Measurements from ENCODE around the gene CCDC47.
"Not testable (repeated sequence)": the region's sequence is repeated elsewhere in the genome, so short reads cannot be mapped to it uniquely, and the experiment has no call there.

The CCDC47 gene

GRCh38 chr17:63735691-63736090 is 37.7 kb downstream of the CCDC47 start:
- no peak for DNase-seq (ENCODE audit: low spot score)

GRCh38 chr17:63722403-63722802 is 51.0 kb downstream of the CCDC47 start:
- no peak for DNase-seq (ENCODE audit: low spot score)

DNA sequence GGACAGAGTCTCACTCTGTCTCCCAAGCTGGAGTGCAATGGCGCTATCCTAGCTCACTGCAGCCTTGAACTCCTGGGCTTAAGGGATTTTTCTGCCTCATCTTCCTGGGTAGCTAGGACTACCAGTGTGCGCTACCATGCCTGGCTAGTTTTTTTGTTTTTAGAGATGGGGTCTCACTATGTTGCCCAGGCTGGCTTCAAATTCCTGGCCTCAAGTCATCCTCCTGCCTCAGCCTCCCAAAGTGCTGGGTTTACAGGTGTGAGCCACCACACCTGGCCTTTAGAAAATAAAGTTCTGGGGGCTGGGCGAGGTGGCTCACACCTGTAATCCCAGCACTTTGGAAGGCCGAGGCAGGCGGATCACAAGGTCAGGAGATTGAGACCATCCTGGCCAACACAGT is 53.2 kb downstream of the CCDC47 start:
- not testable (repeated sequence) for DNase-seq (ENCODE audit: low spot score)

GRCh38 chr17:63718988-63719387 is 54.4 kb downstream of the CCDC47 start:
- DNase-seq (ENCODE audit: low spot score), result no peak

DNA sequence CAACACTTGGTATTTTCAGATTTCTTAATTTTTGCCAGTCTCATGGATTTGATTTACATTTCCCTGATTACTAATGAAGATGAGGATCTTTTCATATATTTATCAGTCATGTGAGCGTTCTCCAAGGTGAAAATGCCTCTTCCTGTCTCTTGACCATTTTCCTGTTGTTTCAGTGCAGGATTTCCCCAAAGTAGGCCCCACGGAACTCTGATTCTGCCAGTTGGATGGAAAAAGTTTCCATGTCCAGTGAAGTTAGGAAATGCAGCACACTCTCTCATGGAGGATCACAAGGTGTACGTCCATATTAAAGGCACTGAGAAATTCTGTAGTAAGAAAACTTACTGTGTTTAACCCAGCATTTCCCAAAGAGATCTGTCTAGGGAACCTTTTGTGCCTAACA is 57.0 kb downstream of the CCDC47 start:
- no peak for DNase-seq (ENCODE audit: low spot score)

GRCh38 chr17:63714550-63715277 is 58.7 kb downstream of the CCDC47 start:
- no peak for DNase-seq (ENCODE audit: low spot score)

DNA sequence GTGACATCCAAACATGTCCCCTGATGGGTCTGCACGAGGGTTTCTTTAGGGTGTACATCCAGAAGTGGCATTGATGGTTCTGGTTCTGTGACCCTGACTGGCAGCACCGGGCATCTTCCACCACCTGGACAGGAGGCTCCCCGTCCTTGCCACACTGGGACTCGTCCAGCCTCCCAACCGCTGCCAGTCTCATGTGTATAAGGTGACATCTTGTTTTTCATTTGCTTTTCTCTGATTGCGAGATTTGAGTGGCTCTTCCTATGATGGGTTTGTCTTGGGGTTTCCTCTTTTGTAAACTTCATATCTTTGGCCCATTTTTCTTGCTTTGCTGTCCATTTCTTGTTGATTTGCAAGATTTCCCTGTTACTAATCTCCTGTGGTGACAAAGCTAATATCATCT is 64.3 kb downstream of the CCDC47 start:
- no peak for DNase-seq (ENCODE audit: low spot score)

GRCh38 chr17:63707151-63707550 is 66.2 kb downstream of the CCDC47 start:
- DNase-seq (ENCODE audit: low spot score), result no peak

GRCh38 chr17:63706336-63707082 is 66.9 kb downstream of the CCDC47 start:
- no peak for DNase-seq (ENCODE audit: low spot score)

- no peak for DNase-seq (ENCODE audit: low spot score)
These were observed 67.7 kb downstream of the CCDC47 start for GRCh38 chr17:63705657-63706056.

- no peak for DNase-seq (ENCODE audit: low spot score)
These were observed 68.6 kb downstream of the CCDC47 start for GRCh38 chr17:63704836-63705235.

GRCh38 chr17:63704259-63704576 is 69.2 kb downstream of the CCDC47 start:
- no peak for DNase-seq (ENCODE audit: low spot score)

DNA sequence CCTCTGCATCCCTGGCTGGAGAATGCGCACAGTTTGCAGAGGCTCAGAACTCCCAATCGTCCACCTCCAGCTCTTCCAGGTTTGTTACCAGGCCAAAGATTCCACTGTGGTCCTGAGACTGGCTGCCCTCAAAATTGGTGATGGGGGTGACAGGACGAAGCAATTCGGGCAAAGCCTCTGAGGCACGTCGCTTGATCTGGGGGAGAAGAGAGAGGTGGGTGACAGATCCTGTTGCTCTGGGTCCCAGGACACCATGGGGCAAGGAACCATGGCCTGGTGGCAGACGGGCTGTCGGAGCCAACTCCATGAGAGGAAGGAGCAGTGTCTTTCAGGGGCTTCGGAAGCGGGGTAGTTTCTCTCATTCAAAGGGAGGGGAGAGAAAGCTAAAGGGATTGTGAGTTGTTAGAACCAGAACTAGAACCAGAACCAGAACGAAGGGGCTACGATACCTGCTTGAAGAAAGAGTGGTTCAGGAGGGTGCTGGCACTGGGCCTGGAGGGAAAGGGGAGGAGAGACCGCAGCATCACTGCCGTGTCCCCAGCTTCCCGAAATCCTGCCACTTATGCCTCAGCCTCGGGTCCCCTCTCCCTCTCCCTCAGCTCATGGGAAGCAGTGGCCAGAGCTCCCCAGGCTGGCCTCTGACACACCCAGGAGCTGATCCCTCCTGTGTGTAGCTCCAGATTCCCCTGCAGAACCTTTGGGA is 69.7 kb downstream of the CCDC47 start:
- no peak for DNase-seq (ENCODE audit: low spot score)

GRCh38 chr17:63703029-63703428 is 70.4 kb downstream of the CCDC47 start:
- no peak for DNase-seq (ENCODE audit: low spot score)

GRCh38 chr17:63702721-63703015 is 70.7 kb downstream of the CCDC47 start:
- DNase-seq (ENCODE audit: low spot score), result no peak

DNA sequence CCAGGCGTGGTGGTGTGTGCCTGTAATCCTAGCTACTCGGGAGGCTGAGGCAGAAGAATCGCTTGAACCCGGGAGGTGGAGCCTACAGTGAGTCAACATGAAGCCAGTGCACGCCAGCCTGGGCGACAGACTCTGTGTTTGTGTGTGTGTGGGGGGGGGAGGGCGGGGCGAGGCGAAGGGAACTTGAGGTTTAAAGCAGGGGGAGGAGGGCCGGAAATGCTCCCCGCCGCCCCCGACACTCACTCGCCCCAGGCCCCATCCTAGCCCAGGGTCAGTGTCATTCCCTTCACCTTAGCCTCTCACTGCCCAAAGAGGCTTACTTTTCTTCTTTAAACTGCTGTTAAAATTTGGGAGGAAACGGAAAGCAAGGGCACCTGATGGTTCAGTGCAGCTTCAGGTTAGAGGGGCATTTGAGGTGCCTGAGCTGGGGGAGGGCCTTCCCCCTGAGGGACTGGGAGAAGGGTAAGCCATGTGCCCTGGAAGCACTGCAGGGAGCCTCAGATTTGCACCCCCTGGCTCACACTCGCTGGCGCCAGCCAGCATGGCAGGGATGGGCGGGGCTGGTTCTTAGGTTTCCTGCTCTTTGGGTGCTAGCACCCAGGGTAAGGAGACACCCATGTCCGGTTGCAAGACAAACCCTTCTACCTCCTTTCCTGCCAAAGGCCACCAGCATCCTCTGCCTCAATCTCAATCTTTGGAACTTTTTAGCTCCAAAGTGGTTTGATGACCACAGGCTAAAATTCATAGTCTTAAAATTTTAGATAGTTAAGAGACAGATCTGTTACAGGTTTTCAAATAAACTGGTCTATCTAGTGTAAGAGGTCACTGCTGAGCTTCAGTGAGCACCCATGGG is 71.3 kb downstream of the CCDC47 start:
- no peak for DNase-seq (ENCODE audit: low spot score)

DNA sequence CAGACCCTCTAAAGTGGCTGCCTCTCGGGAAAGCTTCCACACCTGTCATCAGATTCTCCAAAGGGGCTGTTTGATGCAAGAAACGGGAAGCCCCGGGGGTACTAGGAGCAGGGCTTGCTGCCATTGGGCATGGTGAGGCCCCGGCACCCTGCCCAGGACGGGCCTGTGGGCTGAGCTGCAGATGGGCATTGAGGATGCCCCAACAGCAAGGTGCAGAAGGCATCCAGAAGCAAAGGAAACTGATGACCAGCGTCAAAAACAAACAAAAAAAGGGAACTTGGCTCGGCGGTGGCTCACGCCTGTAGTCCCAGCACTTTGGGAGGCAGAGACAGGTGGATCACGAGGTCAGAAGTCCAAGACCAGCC is 72.0 kb downstream of the CCDC47 start:
- DNase-seq (ENCODE audit: low spot score), result no peak

DNA sequence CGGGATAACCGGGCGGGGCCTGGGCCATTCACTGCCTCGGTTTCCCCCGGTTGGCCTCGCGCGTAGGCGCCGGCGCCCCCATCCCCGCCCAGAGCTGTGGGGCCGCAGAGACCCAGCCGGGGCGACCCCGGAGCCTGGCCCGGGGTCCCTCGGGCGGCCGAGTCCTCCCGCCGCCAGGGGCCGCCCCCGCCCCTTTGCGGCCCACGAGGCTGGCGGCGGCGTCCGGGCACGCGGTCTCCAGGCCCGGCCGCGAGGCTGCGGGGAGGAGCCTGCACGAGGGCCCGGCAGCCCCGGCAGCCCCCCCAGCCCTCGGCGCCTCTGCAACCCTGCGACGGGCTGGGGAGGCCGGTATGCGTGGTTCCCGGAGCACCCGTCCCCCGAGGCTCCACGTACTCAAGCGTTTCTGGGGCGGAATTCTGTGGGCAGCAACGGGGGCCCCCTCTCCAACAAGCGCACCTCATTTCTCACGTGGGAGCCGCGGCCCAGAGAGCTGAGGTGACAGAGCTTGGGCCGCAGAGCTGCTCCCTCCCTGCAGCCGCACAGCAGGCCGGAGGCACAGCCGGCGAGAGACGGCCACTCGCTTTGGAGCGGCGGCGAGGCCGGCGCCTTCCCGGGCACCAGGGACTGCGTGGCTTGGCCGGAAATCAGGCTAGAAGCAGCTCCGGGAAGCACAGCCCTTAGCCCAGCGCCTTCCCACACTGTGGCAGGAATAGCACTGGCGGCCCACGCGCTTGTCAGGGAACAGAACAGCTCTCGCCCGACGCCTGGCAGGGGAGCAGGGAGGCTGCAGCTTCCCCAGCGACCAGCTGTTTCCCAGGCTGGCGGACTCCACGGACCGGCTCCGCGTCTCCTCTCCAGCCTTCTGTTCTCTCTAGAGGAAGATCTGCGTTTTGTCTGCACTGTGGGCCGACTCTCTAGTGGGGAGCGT is 72.6 kb downstream of the CCDC47 start:
- peak; percentile 86 for DNase-seq (ENCODE audit: low spot score)

DNA sequence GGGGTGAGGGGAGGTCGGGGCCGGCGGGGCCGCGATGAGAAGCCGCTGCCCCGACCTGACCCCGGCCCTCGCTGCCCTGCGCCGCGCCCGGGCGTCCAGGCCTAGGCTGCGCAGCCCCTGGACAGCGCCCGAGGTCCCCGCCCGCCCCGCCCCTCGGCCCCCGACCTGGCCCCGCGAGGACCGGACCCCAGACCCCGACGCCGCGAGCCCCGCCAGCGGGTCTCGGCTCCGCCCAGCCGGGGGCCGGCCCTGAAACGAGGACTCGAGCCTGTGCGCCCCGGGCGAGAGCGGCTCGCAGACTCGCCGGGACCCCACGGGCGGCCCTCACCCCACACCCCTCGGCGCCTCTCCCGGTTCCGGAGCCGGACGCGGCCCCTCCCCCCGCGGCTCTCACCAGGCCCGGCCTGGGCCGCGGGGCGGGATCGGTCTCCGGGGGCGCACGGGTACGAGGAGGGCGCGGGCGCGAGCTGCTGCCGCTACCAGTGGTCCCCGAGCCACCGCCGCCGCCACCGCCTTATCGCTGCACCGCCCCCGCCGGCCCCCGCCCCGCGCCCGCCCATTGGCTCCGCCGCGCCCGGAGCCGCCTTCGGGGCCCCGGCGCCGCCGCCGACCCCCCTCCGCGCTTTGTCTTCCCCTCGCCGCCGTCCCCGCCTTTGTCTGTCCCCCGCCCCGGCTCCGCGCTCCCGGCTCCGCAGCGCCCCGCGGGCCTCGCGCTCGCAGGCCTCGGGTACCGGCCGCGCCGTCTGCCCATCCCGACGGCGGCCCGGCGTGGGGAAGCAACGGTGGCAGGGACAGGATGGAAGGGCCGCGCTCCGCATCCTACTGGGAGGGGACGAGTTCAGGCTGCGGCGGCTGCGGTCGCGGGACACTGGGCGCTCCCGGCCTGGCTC is 73.5 kb downstream of the CCDC47 start, which contains the start of gene LIMD2:
Gene LIMD2 (minus strand): TSS at position 488 of the 890 bp plus-strand sequence. CDS start 827 bp downstream, outside the sequence.
- peak; percentile 98 for DNase-seq (ENCODE audit: low spot score)
